Lung (tissue), 12 donors: ENCODE results near the gene KCNJ11. TPM values are rescaled to one million over a fixed set of nuclear protein-coding genes. Genes with fewer than 3 reads are reported as not detected.

Source experiments
- ATAC-seq: fragments of 200-7000 bp; cut with Tn5 transposase; one replicate; pipeline ENCODE4 v1.9.1; 2020; ENCODE audit warnings: moderate number of reproducible peaks; ENCODE audit not compliant: insufficient read depth, low FRiP score
- DNase-seq, 3 donors: peaks; one replicate each; pipeline ENCODE4 v3.0.0-alpha.2; 2013 to 2017
- H3K27ac ChIP-seq, 2 donors: one replicate each; pipeline ENCODE4 v1.5.1; 2013; ENCODE audit warnings: mild to moderate bottlenecking in 2 of 2, moderate library complexity in 2 of 2, control low read depth in 1 of 2, inconsistent platforms in 1 of 2, low read depth in 1 of 2, low read length in 1 of 2
- H3K27me3 ChIP-seq, 3 donors: one replicate each; pipeline ENCODE4 v1.5.1; 2013; ENCODE audit warnings: low read length in 2 of 3; ENCODE audit not compliant: control insufficient read depth in 3 of 3, insufficient read depth in 3 of 3
- H3K36me3 ChIP-seq, 4 donors: one replicate each; pipeline ENCODE4 v1.5.1; 2013; ENCODE audit warnings: low read length in 4 of 4, mild to moderate bottlenecking in 1 of 4, moderate library complexity in 1 of 4; ENCODE audit not compliant: control insufficient read depth in 4 of 4, insufficient read depth in 4 of 4
- H3K4me1 ChIP-seq, 5 donors: one replicate each; pipeline ENCODE4 v1.5.1; 2013; ENCODE audit warnings: low read length in 5 of 5, mild to moderate bottlenecking in 2 of 5, moderate library complexity in 1 of 5; ENCODE audit not compliant: control insufficient read depth in 5 of 5, insufficient read depth in 5 of 5
- H3K4me3 ChIP-seq: one replicate; pipeline ENCODE4 v1.5.1; 2013; ENCODE audit warnings: mild to moderate bottlenecking, control low read depth, moderate library complexity
- H3K9ac ChIP-seq, 2 donors: one replicate each; pipeline ENCODE4 v1.5.1; 2013; ENCODE audit warnings: low read length in 2 of 2, control low read depth in 1 of 2; ENCODE audit not compliant: insufficient read depth in 1 of 2
- H3K9me3 ChIP-seq, 4 donors: one replicate each; pipeline ENCODE4 v1.5.1; 2013; ENCODE audit warnings: low read length in 3 of 4, mild to moderate bottlenecking in 1 of 4, moderate library complexity in 1 of 4; ENCODE audit not compliant: control insufficient read depth in 4 of 4, insufficient read depth in 3 of 4
- WGBS, 2 donors: extraction: QIAGEN DNeasy Blood & Tissue Kit; methylation state at CpG; one replicate each; pipeline ENCODE4 v1.1.7; 2013; 5-methylcytosine and 5-hydroxymethylcytosine counted together
- polyA plus RNA-seq, 2 donors: library from polyadenylated mRNA; stranded (reverse); fragments of 200-250 nt; gene quantifications; one replicate each; pipeline ENCODE4 v1.2.1, GENCODE V29; 2013
- total RNA-seq, 2 donors: library from RNA; depleted of rRNA in 1 of 2; stranded (reverse); fragments of >200 nt in 1 of 2; gene quantifications; one replicate each; pipeline ENCODE4 v1.2.1, GENCODE V29; 2014 to 2021
- TF ChIP-seq, protein P1 (sequence below): IDR thresholded peaks from 2 replicates; pipeline ENCODE4 v1.5.1; 2012; ENCODE audit warnings: mild to moderate bottlenecking; ENCODE audit errors: control extremely low read depth, extremely low read depth
- donor health status: control.
- donor health status: control.
- donor health status: Bipolar disorder and iron deficiency.
- donor health status: healthy.
- donor health status: DM: yes; HTN: yes; CAD: no.

Gene KCNJ11
- total and polyA plus RNA-seq, 4 donors: 2.3 to 4.5 (median 2.8) TPM

GRCh38 chr11:17414992-17415391 lies 26.5 kb upstream of the KCNJ11 start:
- Histone ChIP-seq H3K27ac (no peak overlapping the region), H3K9ac (no peak overlapping the region), H3K9me3 (no peaks in the 10 kb centered on the region), H3K27me3 (no peaks in the 10 kb centered on the region), H3K36me3 (no peaks in the 10 kb centered on the region), H3K4me1 (peaks cover 0 to 4% (median 0%) of the 10 kb centered on the region in 5 donors), H3K4me3 (no peak overlapping the region)
- DNase-seq: no peak
- no peak for ATAC-seq
- TF ChIP-seq, protein P1, sequence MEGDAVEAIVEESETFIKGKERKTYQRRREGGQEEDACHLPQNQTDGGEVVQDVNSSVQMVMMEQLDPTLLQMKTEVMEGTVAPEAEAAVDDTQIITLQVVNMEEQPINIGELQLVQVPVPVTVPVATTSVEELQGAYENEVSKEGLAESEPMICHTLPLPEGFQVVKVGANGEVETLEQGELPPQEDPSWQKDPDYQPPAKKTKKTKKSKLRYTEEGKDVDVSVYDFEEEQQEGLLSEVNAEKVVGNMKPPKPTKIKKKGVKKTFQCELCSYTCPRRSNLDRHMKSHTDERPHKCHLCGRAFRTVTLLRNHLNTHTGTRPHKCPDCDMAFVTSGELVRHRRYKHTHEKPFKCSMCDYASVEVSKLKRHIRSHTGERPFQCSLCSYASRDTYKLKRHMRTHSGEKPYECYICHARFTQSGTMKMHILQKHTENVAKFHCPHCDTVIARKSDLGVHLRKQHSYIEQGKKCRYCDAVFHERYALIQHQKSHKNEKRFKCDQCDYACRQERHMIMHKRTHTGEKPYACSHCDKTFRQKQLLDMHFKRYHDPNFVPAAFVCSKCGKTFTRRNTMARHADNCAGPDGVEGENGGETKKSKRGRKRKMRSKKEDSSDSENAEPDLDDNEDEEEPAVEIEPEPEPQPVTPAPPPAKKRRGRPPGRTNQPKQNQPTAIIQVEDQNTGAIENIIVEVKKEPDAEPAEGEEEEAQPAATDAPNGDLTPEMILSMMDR: no peak
- 91 to 99% methylated on average over 5 of the region's 5 CpGs for WGBS, 2 donors

- TF ChIP-seq, protein P1: no peak
- Histone ChIP-seq H3K9ac (no peak overlapping the region), H3K27me3 (no peaks in the 10 kb centered on the region), H3K4me1 (peaks cover 0 to 4% (median 0%) of the 10 kb centered on the region in 5 donors), H3K9me3 (no peaks in the 10 kb centered on the region), H3K27ac (no peak overlapping the region), H3K4me3 (no peak overlapping the region), H3K36me3 (no peaks in the 10 kb centered on the region)
- 54 to 62% methylated on average over 8 of the region's 8 CpGs for WGBS, 2 donors
- DNase-seq (no peak), ATAC-seq (no peak)
Observed at GRCh38 chr11:17414317-17414737, 25.9 kb upstream of the KCNJ11 start.

DNA sequence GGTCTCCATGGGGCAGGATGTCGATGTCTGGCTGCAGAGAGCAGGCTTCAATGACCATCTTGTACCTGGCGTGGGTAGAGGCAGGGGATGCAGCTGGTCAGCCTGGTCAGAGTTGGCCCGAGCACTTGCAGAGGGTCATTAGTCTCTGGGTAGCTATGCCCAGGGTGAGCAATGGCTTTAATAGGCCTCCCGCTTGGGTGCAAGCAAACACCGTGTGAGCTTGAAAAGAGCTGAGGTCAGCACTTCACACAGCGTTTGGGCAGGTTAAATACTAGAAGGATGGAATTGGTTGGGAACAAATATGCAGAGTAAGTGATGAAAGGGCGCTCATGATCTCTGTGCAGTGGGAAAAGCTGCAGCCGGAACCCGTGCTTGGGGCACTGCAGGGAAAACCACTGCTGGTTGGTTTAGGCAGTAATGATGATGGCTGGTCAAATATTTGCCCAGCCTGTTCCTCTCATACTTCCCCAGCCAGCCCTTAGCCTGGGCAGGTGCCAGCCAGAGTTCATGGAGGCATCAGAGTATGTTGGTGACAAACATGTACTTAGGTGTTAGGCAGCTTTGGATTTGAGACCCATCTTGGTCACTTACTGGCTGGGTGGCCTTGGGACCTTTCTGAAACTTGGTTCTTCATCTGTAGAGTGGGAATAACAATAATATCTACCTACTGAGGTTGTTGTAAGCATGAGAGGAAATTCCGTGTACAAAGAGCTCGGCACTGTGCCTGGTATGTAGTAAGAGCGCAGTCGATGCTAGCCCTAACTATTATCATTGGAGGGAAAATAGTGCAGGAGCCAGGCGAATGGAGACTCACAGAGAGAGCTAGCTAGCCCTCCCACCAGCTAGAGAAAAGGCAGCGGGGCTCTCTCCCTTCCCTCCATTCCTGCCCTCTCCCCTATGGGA lies 25.2 kb upstream of the KCNJ11 start:
- Histone ChIP-seq H3K9ac (no peak overlapping the region), H3K9me3 (no peaks in the 10 kb centered on the region), H3K4me3 (no peak overlapping the region), H3K27ac (no peak overlapping the region), H3K4me1 (peaks cover 0 to 4% (median 0%) of the 10 kb centered on the region in 5 donors), H3K36me3 (no peaks in the 10 kb centered on the region), H3K27me3 (no peaks in the 10 kb centered on the region)
- TF ChIP-seq, protein P1: no peak
- 64 to 78% methylated on average over 15 of the region's 15 CpGs for WGBS, 2 donors
- ATAC-seq (peak; percentile 36), DNase-seq (peak; percentile 64 to 83 (median 75))
